ENCODE data around the gene BMP2K. TPM values are rescaled to one million over a fixed set of nuclear protein-coding genes. Genes with fewer than 3 reads are reported as not detected.

The BMP2K gene
- polyA plus RNA-seq, 2 of the 4 experiments (the other 2 are of a cell fraction) = 9.9 to 19.7 TPM

DNA sequence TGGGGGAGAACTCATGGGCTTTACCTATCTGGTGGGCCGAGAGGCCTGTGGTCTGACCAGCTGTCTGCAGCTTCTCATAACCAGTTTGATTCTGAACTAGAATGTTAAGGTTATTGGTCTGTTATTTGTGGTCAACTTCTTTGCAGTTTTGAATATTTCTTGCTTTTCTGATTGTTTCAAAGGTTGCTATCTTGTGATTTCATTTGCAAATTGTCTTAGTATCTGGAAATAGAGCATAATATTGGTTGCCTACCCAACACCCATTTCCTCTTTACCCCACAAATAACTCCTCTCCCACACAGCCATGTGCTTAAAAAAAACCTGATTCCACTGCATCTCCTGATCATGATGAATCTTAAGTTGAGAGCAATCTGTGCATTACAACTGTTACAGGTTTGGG is 39.1 kb upstream of the BMP2K start:
- POLR2A ChIA-PET = no interaction called here
- CTCF ChIA-PET = no interaction called here
- no peak for ATAC-seq
- DNase-seq (ENCODE audit: low read depth in 1 of 2, low spot score in 1 of 2) = no peak
- H3K9me3 ChIP-seq = no peaks in the 10 kb centered on the region
- no peak overlapping the region for H3K4me3 ChIP-seq
- H3K27ac ChIP-seq = no peak overlapping the region
- TF ChIP-seq EP300 (IDR thresholded peaks at IDR 0.05) (no peak), FOSB (CRISPR knock-in tag; IDR thresholded peaks at IDR 0.05) (no peak), ZFP36 (IDR thresholded peaks at IDR 0.05; ENCODE audit: borderline replicate concordance, partially characterized antibody) (no peak), ZC3H11A (IDR thresholded peaks at IDR 0.05) (no peak), HMGXB4 (CRISPR knock-in tag; IDR thresholded peaks at IDR 0.05; ENCODE audit: borderline replicate concordance) (no peak), JUNB (IDR thresholded peaks at IDR 0.05) (no peak), POLR2AphosphoS2 (conservative IDR thresholded peaks at IDR 0.05; ENCODE audit: low read length) (no peak), HEYL (CRISPR knock-in tag; IDR thresholded peaks at IDR 0.05) (no peak), MAFK (IDR thresholded peaks at IDR 0.05; ENCODE audit: partially characterized antibody) (no peak), JUN (IDR thresholded peaks at IDR 0.05) (no peak), SREBF2 (IDR thresholded peaks at IDR 0.05) (no peak), SMC3 (IDR thresholded peaks at IDR 0.05) (no peak), ZNF302 (CRISPR knock-in tag; IDR thresholded peaks at IDR 0.05) (no peak), EHMT2 (IDR thresholded peaks at IDR 0.05; ENCODE audit: low read depth) (no peak)
- TF ChIP-seq, protein P1, sequence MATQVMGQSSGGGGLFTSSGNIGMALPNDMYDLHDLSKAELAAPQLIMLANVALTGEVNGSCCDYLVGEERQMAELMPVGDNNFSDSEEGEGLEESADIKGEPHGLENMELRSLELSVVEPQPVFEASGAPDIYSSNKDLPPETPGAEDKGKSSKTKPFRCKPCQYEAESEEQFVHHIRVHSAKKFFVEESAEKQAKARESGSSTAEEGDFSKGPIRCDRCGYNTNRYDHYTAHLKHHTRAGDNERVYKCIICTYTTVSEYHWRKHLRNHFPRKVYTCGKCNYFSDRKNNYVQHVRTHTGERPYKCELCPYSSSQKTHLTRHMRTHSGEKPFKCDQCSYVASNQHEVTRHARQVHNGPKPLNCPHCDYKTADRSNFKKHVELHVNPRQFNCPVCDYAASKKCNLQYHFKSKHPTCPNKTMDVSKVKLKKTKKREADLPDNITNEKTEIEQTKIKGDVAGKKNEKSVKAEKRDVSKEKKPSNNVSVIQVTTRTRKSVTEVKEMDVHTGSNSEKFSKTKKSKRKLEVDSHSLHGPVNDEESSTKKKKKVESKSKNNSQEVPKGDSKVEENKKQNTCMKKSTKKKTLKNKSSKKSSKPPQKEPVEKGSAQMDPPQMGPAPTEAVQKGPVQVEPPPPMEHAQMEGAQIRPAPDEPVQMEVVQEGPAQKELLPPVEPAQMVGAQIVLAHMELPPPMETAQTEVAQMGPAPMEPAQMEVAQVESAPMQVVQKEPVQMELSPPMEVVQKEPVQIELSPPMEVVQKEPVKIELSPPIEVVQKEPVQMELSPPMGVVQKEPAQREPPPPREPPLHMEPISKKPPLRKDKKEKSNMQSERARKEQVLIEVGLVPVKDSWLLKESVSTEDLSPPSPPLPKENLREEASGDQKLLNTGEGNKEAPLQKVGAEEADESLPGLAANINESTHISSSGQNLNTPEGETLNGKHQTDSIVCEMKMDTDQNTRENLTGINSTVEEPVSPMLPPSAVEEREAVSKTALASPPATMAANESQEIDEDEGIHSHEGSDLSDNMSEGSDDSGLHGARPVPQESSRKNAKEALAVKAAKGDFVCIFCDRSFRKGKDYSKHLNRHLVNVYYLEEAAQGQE (IDR thresholded peaks at IDR 0.05) = no peak
- TF ChIP-seq, protein P2, sequence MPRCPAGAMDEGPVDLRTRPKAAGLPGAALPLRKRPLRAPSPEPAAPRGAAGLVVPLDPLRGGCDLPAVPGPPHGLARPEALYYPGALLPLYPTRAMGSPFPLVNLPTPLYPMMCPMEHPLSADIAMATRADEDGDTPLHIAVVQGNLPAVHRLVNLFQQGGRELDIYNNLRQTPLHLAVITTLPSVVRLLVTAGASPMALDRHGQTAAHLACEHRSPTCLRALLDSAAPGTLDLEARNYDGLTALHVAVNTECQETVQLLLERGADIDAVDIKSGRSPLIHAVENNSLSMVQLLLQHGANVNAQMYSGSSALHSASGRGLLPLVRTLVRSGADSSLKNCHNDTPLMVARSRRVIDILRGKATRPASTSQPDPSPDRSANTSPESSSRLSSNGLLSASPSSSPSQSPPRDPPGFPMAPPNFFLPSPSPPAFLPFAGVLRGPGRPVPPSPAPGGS (IDR thresholded peaks at IDR 0.05) = no peak
- TF ChIP-seq, protein P3, sequence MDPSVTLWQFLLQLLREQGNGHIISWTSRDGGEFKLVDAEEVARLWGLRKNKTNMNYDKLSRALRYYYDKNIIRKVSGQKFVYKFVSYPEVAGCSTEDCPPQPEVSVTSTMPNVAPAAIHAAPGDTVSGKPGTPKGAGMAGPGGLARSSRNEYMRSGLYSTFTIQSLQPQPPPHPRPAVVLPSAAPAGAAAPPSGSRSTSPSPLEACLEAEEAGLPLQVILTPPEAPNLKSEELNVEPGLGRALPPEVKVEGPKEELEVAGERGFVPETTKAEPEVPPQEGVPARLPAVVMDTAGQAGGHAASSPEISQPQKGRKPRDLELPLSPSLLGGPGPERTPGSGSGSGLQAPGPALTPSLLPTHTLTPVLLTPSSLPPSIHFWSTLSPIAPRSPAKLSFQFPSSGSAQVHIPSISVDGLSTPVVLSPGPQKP (IDR thresholded peaks at IDR 0.05; ENCODE audit: low read depth, low read length) = no peak
- 92% methylated on average over 1 of the region's 1 CpG for WGBS (ENCODE audit: missing lambda C conversion rate)
- no peaks in the 10 kb centered on the region for H3K4me1 ChIP-seq
- no peak for FAIRE-seq
- H3K4me2 ChIP-seq = no peak overlapping the region

DNA sequence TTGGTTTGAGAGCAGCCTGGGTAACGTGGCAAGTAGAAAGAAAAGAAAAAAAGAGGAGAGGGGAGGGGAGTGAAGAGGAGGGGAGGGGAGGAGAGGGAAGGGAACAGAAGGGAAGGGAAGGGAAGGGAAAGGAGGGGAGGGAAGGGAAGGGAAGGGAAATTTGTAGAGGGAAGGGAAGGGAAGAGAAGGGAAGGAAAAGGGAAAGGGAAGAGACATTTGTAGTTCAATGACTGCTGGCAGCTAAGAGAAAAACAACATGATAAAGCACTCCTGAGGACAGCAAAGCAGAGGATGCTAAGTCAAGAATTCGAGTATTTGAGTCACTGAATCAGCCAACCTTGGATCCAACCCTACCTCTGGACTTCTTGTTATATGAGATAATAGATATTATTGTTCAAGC is 38.2 kb upstream of the BMP2K start:
- FAIRE-seq = no peak

More for the DNA sequence above, 38.2 kb upstream of the BMP2K start:
- WGBS (ENCODE audit: missing lambda C conversion rate) = 29% methylated on average over 2 of the region's 2 CpGs
- ATAC-seq (no peak), DNase-seq (ENCODE audit: low read depth in 1 of 2, low spot score in 1 of 2) (no peak)
- H3K4me1 ChIP-seq = no peaks in the 10 kb centered on the region
- no peak overlapping the region for H3K4me3 ChIP-seq
- CTCF ChIA-PET = no interaction called here
- no peak overlapping the region for H3K4me2 ChIP-seq
- H3K27ac ChIP-seq = no peak overlapping the region
- POLR2A ChIA-PET = no interaction called here
- TF ChIP-seq POLR2A (IDR thresholded peaks at IDR 0.05; ENCODE audit: low read length) = no peak
- no peak for TF ChIP-seq RARB (CRISPR knock-in tag; IDR thresholded peaks at IDR 0.05)
- TF ChIP-seq ESRRA (IDR thresholded peaks at IDR 0.05; ENCODE audit: borderline replicate concordance, low read length) = no peak
- no peak for TF ChIP-seq RFX5 (IDR thresholded peaks at IDR 0.05)
- H3K9me3 ChIP-seq = no peaks in the 10 kb centered on the region

Data from A549 (cell line).